ENCODE data around the gene FLOT2.
A peak's percentile ranks its signal among the peaks of the same experiment; 100 is the strongest.

The FLOT2 gene, protein sequence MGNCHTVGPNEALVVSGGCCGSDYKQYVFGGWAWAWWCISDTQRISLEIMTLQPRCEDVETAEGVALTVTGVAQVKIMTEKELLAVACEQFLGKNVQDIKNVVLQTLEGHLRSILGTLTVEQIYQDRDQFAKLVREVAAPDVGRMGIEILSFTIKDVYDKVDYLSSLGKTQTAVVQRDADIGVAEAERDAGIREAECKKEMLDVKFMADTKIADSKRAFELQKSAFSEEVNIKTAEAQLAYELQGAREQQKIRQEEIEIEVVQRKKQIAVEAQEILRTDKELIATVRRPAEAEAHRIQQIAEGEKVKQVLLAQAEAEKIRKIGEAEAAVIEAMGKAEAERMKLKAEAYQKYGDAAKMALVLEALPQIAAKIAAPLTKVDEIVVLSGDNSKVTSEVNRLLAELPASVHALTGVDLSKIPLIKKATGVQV

DNA sequence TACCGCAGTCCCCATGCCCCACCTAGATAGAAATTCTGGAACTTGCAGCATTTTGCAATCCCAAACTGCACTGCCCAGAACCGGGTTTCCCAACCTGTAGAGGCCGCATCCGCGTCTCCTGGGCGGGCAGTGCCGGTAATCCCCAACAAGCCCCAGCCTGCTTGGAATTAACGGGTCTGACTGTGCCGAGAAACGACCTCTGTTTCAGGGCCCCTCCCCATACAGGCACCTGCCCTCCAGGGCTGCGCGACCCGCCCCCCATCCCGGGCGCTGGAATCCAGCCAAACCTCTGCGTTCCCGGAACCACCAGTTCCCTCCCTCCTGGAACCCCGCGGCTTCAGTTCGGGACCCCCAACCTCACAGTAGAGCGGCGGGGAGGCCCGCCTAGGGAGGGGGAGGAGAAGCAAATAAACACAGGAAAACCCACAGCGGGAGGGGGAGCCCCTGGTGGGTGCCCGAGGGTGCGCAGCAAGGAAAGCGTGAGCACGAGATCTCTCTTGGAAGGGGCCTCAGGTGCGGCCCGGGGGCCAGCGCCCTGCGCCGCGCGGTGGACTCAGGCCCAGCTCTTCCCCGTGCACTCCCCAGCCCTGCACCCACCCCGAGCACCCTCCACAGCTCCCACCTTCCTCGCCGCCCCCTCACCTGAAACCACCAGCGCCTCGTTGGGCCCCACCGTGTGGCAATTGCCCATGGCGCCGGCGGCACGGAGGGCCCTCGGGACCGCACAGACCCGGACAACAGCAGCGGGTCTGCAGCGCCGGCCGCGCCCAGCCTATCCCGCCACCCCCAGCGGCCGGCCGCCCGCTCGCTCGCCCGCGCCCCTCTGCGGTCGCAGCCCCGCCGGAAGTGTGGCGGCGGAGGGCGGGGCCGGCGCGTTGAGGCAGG, at the start of gene FLOT2:
FLOT2 (minus strand) TSS at position 850 of the 885 bp plus-strand sequence; CDS start at position 691, 159 bp downstream.
- DNase-seq (ENCODE audit: low read depth), result no peak
- TF ChIP-seq, protein P1, sequence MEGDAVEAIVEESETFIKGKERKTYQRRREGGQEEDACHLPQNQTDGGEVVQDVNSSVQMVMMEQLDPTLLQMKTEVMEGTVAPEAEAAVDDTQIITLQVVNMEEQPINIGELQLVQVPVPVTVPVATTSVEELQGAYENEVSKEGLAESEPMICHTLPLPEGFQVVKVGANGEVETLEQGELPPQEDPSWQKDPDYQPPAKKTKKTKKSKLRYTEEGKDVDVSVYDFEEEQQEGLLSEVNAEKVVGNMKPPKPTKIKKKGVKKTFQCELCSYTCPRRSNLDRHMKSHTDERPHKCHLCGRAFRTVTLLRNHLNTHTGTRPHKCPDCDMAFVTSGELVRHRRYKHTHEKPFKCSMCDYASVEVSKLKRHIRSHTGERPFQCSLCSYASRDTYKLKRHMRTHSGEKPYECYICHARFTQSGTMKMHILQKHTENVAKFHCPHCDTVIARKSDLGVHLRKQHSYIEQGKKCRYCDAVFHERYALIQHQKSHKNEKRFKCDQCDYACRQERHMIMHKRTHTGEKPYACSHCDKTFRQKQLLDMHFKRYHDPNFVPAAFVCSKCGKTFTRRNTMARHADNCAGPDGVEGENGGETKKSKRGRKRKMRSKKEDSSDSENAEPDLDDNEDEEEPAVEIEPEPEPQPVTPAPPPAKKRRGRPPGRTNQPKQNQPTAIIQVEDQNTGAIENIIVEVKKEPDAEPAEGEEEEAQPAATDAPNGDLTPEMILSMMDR (conservative IDR thresholded peaks at IDR 0.05; ENCODE audit: low read depth, low read length), result peak; percentile 30
- H3K4me3 ChIP-seq (ENCODE audit: low read length), result peak within 1 kb of the TSS; percentile 78

DNA sequence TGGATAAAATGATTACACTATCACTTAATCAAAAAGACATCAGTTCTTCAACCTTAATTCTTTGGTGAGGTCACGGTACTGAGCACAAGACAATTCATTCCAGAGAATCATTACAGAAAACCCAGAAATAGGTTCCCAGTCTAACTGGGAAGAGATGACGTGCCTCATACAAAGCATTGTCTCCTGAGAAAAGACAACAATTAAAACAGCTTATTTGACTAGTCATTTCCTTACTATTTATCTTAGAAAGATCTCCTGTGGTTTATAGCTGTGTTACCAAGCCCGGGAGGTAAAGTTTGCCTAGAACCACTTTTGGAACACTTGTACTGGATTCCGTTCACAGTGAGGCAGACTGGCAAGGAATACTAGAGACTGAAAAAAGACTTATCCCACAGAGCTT, 48.7 kb upstream of the FLOT2 start:
- H3K4me3 ChIP-seq (ENCODE audit: low read length), result no peak overlapping the region
- TF ChIP-seq, protein P1 (conservative IDR thresholded peaks at IDR 0.05; ENCODE audit: low read depth, low read length), result no peak
- DNase-seq (ENCODE audit: low read depth), result no peak

DNA sequence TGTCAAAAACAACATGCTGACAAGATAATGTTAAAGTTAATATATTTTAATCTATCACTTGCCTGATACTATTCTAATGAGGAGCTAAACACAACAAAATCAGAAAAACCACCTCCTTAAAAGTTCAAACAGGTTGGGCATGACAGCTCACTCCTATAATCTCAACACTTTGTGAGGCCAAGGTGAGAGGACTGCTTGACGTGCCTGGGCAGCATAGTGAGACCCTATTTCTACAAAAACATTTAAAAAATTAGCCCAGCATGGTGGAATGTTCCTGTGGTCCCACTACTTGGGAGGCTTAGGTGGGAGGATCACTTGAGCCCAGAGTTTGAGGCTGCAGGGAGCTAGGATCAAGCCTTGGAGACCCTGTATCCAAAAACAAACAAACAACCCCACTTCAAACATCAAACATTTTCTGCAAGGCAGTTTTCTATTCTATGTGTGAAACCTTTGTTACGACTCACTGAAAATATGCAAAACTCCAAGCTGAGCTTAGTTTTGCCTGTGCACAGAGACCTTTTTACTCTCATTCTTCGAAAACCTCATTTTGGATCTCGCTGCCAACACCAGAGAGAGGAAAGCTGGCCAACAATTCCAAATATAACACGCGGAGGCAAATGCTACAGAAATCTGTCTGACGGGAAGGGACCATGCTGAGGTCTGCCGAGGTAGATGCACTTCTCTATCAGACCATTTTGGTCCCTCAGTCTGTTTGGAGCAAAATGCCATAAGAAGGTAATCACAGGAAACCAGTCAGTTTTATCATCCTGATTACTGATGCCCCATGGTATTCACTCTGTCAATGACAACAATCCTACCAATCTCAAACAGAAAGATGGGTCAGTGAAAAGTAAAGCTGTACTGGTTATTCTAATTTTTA, 47.6 kb upstream of the FLOT2 start:
- TF ChIP-seq, protein P1 (conservative IDR thresholded peaks at IDR 0.05; ENCODE audit: low read depth, low read length), result no peak

DNA sequence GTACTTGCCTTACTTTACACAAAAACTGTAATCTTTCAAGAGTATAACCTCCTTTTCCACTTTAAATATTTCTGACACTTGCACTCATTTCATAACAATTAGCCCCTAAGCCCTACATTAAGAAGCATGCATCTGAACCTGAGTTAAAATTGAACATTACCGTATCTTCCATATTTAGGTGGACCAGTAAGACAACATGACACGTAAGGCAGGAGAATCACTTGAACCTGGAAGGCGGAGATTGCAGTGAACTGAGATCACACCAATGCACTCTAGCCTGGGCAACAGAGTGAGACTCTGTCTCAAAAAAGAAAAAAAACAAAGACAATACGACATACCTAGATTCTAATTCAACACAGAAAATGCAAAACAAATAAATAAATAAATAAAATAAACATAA, 46.8 kb upstream of the FLOT2 start:
- TF ChIP-seq, protein P1 (conservative IDR thresholded peaks at IDR 0.05; ENCODE audit: low read depth, low read length), result no peak
- H3K4me3 ChIP-seq (ENCODE audit: low read length), result no peak overlapping the region
- DNase-seq (ENCODE audit: low read depth), result no peak

More for the DNA sequence above, 47.6 kb upstream of the FLOT2 start:
- H3K4me3 ChIP-seq (ENCODE audit: low read length), result no peak overlapping the region
- no peak for DNase-seq (ENCODE audit: low read depth)

DNA sequence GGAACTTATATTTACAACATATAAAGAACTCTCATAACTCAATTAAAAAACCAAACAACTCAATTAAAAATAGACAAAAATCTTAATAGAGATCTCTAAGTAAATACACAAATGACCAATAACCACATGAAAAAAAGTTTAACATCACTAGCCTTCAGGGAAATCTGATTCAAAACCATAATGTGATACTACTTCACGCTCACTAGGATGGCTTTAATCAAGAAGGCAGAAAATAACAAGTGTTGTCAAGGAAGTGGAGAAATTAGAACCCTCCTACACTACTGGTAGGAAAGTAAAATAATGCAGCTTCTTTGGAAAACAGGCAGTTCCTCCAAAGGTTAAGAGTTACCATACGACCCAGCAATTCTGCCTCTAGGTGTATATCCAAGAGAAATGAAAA, 45.4 kb upstream of the FLOT2 start:
- TF ChIP-seq, protein P1 (conservative IDR thresholded peaks at IDR 0.05; ENCODE audit: low read depth, low read length), result no peak
- no peak for DNase-seq (ENCODE audit: low read depth)

DNA sequence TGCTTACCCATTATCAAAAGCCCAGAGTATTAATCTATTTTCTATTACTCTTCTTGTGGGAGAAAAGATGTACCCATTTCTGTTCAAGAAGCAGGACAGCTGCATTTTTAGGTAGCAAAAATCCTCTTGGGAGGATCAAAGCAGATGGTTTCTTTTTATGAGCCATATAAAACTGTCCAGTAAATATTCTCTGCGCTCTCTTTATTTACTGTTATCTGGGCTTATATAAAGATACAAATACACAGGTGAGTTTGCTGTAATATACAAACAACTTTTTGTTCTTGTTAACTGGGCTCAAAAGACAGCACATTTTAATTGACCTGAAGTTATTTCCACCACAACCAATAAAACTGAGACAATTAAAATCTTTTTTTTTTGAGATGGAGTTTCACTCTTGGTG, 43.7 kb upstream of the FLOT2 start:
- TF ChIP-seq, protein P1 (conservative IDR thresholded peaks at IDR 0.05; ENCODE audit: low read depth, low read length), result no peak
- no peak for DNase-seq (ENCODE audit: low read depth)
- H3K4me3 ChIP-seq (ENCODE audit: low read length), result no peak overlapping the region

More for the DNA sequence above, 45.4 kb upstream of the FLOT2 start:
- H3K4me3 ChIP-seq (ENCODE audit: low read length), result no peak overlapping the region
